MM.1S (cell line): ENCODE results near the gene ATXN8OS.

Source experiments
- DNase-seq: peaks from one replicate; pipeline ENCODE4 v3.0.0-alpha.2; 2015
- H2AFZ ChIP-seq: fragments of 300-600 bp; sonication (generic); 2 replicates; pipeline ENCODE4 v1.6.0; 2016; ENCODE audit warnings: antibody characterized with exemption, low read length
- H3F3A ChIP-seq: fragments of 300-600 bp; sonication (generic); 2 replicates; pipeline ENCODE4 v1.6.1; 2016; ENCODE audit warnings: mild to moderate bottlenecking, antibody characterized with exemption, low read length, moderate library complexity, mixed read lengths; ENCODE audit not compliant: insufficient read depth
- H3K27ac ChIP-seq: fragments of 300-600 bp; sonication (generic); 2 replicates; pipeline ENCODE4 v1.5.1; 2016; ENCODE audit warnings: mild to moderate bottlenecking, low read length
- H3K27me3 ChIP-seq: fragments of 300-600 bp; sonication (generic); replicated peaks from 2 replicates; pipeline ENCODE4 v1.6.0; 2016; ENCODE audit warnings: low read length; ENCODE audit not compliant: insufficient read depth
- H3K36me3 ChIP-seq: fragments of 300-600 bp; sonication (generic); replicated peaks from 2 replicates; pipeline ENCODE4 v1.6.1; 2016; ENCODE audit warnings: mild to moderate bottlenecking, low read length, mixed read lengths; ENCODE audit not compliant: insufficient read depth
- H3K4me1 ChIP-seq: fragments of 300-600 bp; sonication (generic); 2 replicates; pipeline ENCODE4 v1.6.1; 2016; ENCODE audit warnings: low read length, mixed read lengths
- H3K4me2 ChIP-seq: fragments of 300-600 bp; sonication (generic); 2 replicates; pipeline ENCODE4 v1.6.0; 2016; ENCODE audit warnings: low read depth, low read length
- H3K4me3 ChIP-seq: fragments of 300-600 bp; sonication (generic); 2 replicates; pipeline ENCODE4 v1.5.1; 2016; ENCODE audit warnings: low read length, mixed read lengths
- H3K79me2 ChIP-seq: fragments of 300-600 bp; sonication (generic); 2 replicates; pipeline ENCODE4 v1.6.1; 2016; ENCODE audit warnings: mixed run types, low read length, mixed read lengths
- H3K9ac ChIP-seq: fragments of 300-600 bp; sonication (generic); 2 replicates; pipeline ENCODE4 v1.6.1; 2016; ENCODE audit warnings: low read length, mixed read lengths
- H3K9me2 ChIP-seq: fragments of 300-600 bp; sonication (generic); replicated peaks from 2 replicates; pipeline ENCODE4 v1.6.1; 2016; ENCODE audit warnings: mild to moderate bottlenecking, low read length, mixed read lengths; ENCODE audit not compliant: insufficient read depth
- H3K9me3 ChIP-seq: fragments of 300-600 bp; sonication (generic); replicated peaks from 2 replicates; pipeline ENCODE4 v1.6.1; 2016; ENCODE audit warnings: mild to moderate bottlenecking, low read length, mixed read lengths; ENCODE audit not compliant: insufficient read depth
- H4K20me1 ChIP-seq: fragments of 300-600 bp; sonication (generic); 2 replicates; pipeline ENCODE4 v1.6.1; 2016; ENCODE audit warnings: mild to moderate bottlenecking, low read length, moderate library complexity, mixed read lengths; ENCODE audit not compliant: insufficient read depth
- EZH2 ChIP-seq: fragments of 300-600 bp; sonication (generic); optimal IDR thresholded peaks from 2 replicates; pipeline ENCODE3; 2017; ENCODE audit warnings: low read depth, mild to moderate bottlenecking, antibody characterized with exemption, low read length, mixed read lengths
- EZH2phosphoT487 ChIP-seq: fragments of 300-600 bp; sonication (generic); IDR thresholded peaks from 2 replicates; pipeline ENCODE4 v1.6.1; 2018; ENCODE audit warnings: antibody characterized with exemption, low read length
- TF ChIP-seq, protein P1 (sequence below): fragments of 300-600 bp; sonication (generic); IDR thresholded peaks from 2 replicates; pipeline ENCODE4 v1.5.1; 2016; ENCODE audit warnings: antibody characterized with exemption, low read length, mixed read lengths

The ATXN8OS gene

GRCh38 chr13:70104481-70104880 lies 3.1 kb upstream of the ATXN8OS start:
- Histone ChIP-seq H3K9me2 (no peaks in the 10 kb centered on the region), H4K20me1 (no peaks in the 10 kb centered on the region), H3K4me3 (no peak overlapping the region), H3F3A (no peaks in the 10 kb centered on the region), H3K4me2 (no peak overlapping the region), H3K9me3 (no peaks in the 10 kb centered on the region), H2AFZ (no peak overlapping the region), H3K79me2 (no peaks in the 10 kb centered on the region), H3K27ac (no peak overlapping the region), H3K27me3 (no peaks in the 10 kb centered on the region), H3K9ac (no peak overlapping the region), H3K36me3 (no peaks in the 10 kb centered on the region), H3K4me1 (no peaks in the 10 kb centered on the region)
- TF ChIP-seq EZH2 = no peak
- DNase-seq = no peak

- no peak overlapping the region for H3K27ac ChIP-seq
- no peak for DNase-seq
- no peaks in the 10 kb centered on the region for H3K4me1 ChIP-seq
- H3K27me3 ChIP-seq = no peaks in the 10 kb centered on the region
- no peak overlapping the region for H3K4me3 ChIP-seq
- no peak overlapping the region for H2AFZ ChIP-seq
- H4K20me1 ChIP-seq = no peaks in the 10 kb centered on the region
- H3K79me2 ChIP-seq = no peaks in the 10 kb centered on the region
- no peak overlapping the region for H3K4me2 ChIP-seq
- no peaks in the 10 kb centered on the region for H3F3A ChIP-seq
- H3K9me3 ChIP-seq = no peaks in the 10 kb centered on the region
- TF ChIP-seq EZH2phosphoT487 = no peak
- TF ChIP-seq, protein P1, sequence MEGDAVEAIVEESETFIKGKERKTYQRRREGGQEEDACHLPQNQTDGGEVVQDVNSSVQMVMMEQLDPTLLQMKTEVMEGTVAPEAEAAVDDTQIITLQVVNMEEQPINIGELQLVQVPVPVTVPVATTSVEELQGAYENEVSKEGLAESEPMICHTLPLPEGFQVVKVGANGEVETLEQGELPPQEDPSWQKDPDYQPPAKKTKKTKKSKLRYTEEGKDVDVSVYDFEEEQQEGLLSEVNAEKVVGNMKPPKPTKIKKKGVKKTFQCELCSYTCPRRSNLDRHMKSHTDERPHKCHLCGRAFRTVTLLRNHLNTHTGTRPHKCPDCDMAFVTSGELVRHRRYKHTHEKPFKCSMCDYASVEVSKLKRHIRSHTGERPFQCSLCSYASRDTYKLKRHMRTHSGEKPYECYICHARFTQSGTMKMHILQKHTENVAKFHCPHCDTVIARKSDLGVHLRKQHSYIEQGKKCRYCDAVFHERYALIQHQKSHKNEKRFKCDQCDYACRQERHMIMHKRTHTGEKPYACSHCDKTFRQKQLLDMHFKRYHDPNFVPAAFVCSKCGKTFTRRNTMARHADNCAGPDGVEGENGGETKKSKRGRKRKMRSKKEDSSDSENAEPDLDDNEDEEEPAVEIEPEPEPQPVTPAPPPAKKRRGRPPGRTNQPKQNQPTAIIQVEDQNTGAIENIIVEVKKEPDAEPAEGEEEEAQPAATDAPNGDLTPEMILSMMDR = no peak
- no peak for TF ChIP-seq EZH2
- H3K36me3 ChIP-seq = no peaks in the 10 kb centered on the region
- no peaks in the 10 kb centered on the region for H3K9me2 ChIP-seq
- H3K9ac ChIP-seq = no peak overlapping the region
Measured at GRCh38 chr13:70107125-70107497, 515 bp upstream of the ATXN8OS start.

DNA sequence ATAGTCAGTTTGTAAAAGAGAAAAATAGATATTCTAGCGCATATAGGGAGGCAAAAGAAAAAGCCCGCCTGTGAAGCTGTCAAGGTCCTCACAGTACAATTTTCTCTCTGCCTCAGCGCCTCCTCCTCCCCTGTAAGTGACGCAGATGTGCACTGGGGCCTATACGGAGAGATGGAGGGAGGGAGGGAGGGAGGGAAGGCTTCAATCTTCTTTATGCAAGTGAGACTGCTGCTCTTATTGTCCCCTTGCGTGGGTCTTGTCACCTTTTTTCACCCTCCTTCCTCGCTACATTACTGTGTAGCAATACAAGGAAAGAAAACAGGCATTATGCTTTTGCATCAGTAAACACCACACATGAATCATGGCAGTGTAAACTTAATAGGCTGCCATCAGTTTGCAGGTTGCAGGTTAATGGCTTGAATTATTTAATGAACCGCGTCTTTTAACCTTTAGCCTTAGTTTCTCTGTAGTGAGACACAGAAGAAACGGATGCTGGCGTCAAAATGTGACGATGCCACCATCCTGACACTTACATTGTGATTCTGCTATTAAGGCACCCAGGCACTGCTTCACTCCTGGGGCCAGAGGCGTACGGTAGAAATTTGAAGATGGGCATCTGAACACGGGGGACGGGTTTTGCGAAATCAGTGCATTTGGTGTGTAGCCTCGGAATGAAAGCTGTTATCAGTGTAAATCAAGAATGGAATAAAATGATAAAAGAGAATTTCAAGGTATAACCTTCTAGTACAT lies 905 bp downstream of the ATXN8OS start, which contains the start of gene KLHL1:
Gene KLHL1 (minus strand): TSS at position 97 of the 750 bp plus-strand sequence. CDS start 753 bp downstream, outside the sequence.
- no peaks in the 10 kb centered on the region for H3K36me3 ChIP-seq
- no peaks in the 10 kb centered on the region for H3F3A ChIP-seq
- H3K4me2 ChIP-seq = no peak within 1 kb of the TSS
- no peaks in the 10 kb centered on the region for H3K27me3 ChIP-seq
- DNase-seq = no peak
- no peaks in the 10 kb centered on the region for H3K4me1 ChIP-seq
- no peaks in the 10 kb centered on the region for H3K9me2 ChIP-seq
- H4K20me1 ChIP-seq = no peaks in the 10 kb centered on the region
- no peak within 1 kb of the TSS for H3K9ac ChIP-seq
- no peak for TF ChIP-seq EZH2phosphoT487
- no peak for TF ChIP-seq EZH2
- no peaks in the 10 kb centered on the region for H3K79me2 ChIP-seq
- H2AFZ ChIP-seq = no peak within 1 kb of the TSS
- H3K27ac ChIP-seq = no peak within 1 kb of the TSS
- no peaks in the 10 kb centered on the region for H3K9me3 ChIP-seq
- H3K4me3 ChIP-seq = no peak within 1 kb of the TSS

DNA sequence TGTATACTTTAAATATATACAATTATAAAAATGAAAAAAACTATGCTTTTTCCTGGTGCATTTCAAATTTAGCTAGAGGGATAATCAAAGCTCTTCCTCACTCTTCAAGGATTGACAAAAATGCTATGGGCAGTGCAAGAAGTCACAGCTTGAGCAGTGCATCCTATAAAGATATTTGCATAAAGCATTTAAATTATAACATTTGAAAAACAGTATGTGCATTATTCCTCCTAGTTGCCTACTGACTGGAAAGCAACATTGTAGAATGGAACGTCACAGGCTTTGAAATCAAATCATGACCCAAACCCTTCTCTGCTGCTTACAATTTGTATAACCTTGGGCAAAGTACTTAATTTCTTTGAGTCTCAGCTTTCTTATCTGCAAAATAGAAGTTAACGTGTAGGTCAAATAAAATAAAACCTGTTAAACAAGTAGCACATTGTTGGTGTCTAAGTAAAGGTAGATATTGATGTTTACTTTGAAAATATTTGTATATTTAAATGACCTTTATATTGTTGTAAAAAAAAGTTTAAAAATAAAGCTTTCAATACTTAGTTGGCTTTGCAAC lies 9.8 kb downstream of the ATXN8OS start:
- Histone ChIP-seq H3K4me3 (no peak overlapping the region), H3K4me1 (no peaks in the 10 kb centered on the region), H3F3A (no peaks in the 10 kb centered on the region), H4K20me1 (no peaks in the 10 kb centered on the region), H3K4me2 (no peak overlapping the region), H3K9me3 (no peaks in the 10 kb centered on the region), H3K27ac (no peak overlapping the region), H2AFZ (no peak overlapping the region), H3K27me3 (no peaks in the 10 kb centered on the region), H3K9ac (no peak overlapping the region), H3K36me3 (no peaks in the 10 kb centered on the region), H3K79me2 (no peaks in the 10 kb centered on the region), H3K9me2 (no peaks in the 10 kb centered on the region)
- no peak for DNase-seq
- TF ChIP-seq EZH2phosphoT487 (no peak), EZH2 (no peak)
- TF ChIP-seq, protein P1 = no peak
